GM12872 (cell line): ENCODE results near the gene ABCC8.

ENCODE experiments used
- CTCF ChIP-seq: IDR thresholded peaks from 3 replicates; pipeline ENCODE4 v1.5.1; 2011; ENCODE audit warnings: low read depth, mild to moderate bottlenecking, low read length, moderate library complexity; ENCODE audit not compliant: insufficient read depth

The ABCC8 gene

GRCh38 chr11:17384002-17384511, 92.6 kb downstream of the ABCC8 start:
- TF ChIP-seq CTCF = peak; percentile 89

- no peak for TF ChIP-seq CTCF
These were observed 93.2 kb downstream of the ABCC8 start for GRCh38 chr11:17383461-17383860.

GRCh38 chr11:17382046-17382728, 94.5 kb downstream of the ABCC8 start:
- no peak for TF ChIP-seq CTCF

GRCh38 chr11:17381156-17381555, 95.5 kb downstream of the ABCC8 start:
- TF ChIP-seq CTCF = no peak

- no peak for TF ChIP-seq CTCF
These were observed 97.1 kb downstream of the ABCC8 start for GRCh38 chr11:17379383-17380180.

GRCh38 chr11:17378655-17379054, 98.0 kb downstream of the ABCC8 start:
- TF ChIP-seq CTCF = no peak

- no peak for TF ChIP-seq CTCF
These were observed 100.2 kb downstream of the ABCC8 start for GRCh38 chr11:17376493-17376892.
